ENCODE results near the gene UTP14C. TPM values are rescaled to one million over a fixed set of nuclear protein-coding genes. Genes with fewer than 3 reads are reported as not detected.

UTP14C gene
- total RNA-seq, 1 experiment from 2014 or later: 14.6 TPM

GRCh38 chr13:51997186-51997585 is 27.3 kb upstream of the UTP14C start:
- peaks cover 22% of the 10 kb centered on the region for H3K4me1 Mint-ChIP-seq (ENCODE audit: insufficient read depth, unreplicated experiment)
- no TSS peak for BruUV-seq (replicated peaks)

DNA sequence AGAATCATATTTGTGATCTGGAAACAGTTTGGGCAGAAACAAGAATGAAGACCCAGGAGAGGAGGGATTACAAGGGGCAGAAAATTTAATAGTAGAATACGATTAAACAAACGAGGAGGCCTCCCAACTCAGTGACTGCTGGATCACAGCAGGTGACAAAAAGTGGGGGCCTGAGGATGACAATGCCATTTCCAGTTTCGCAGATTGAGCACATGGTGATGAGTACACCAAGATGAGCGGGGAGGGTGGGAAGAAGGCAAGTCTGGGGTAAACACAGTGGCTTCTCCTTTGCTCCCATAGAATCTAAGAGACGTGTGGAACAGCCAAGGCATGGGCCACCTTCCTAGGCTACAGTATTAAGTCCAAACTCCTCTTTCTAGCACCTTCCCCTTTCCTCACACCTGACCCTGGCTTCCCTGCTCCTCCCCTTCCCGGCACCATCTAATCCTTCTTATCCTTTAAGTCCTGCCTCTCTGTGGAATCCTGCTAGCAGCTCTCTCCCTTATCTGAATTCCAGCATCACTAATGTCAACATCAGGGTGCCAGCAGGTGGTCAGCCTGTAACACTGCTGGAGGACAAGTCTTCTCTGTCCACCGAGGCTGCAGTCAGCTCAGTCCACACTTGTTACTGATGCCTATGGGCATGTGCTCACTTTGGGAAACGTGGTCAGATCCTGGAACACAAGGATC is 26.7 kb upstream of the UTP14C start:
- H3K36me3 Mint-ChIP-seq (ENCODE audit: insufficient read depth, unreplicated experiment): no peaks in the 10 kb centered on the region
- no peak for DNase-seq (ENCODE audit: unreplicated experiment)
- no peak overlapping the region for H3K27ac Mint-ChIP-seq (ENCODE audit: low read depth, unreplicated experiment)
- peaks cover 12% of the 10 kb centered on the region for H3K27me3 Mint-ChIP-seq (ENCODE audit: insufficient read depth, unreplicated experiment)
- CTCF ChIA-PET: interaction anchor here (0.7 to 10.2 kb wide), 6 partner anchors 9 to 133 kb away, joined by 3 to 97 read pairs (median 4); partner anchors contain the start of gene NEK5
- H3K4me1 Mint-ChIP-seq (ENCODE audit: insufficient read depth, unreplicated experiment): peaks cover 22% of the 10 kb centered on the region
- no peaks in the 10 kb centered on the region for H3K9me3 Mint-ChIP-seq (ENCODE audit: unreplicated experiment)
- H3K4me3 Mint-ChIP-seq (ENCODE audit: unreplicated experiment): no peak overlapping the region
- TF ChIP-seq CTCF (IDR thresholded peaks at IDR 0.05; ENCODE audit: unreplicated experiment): no peak
- POLR2A ChIA-PET: interaction anchor here (1.0 kb wide), 2 partner anchors 15 to 30 kb away, joined by 3 to 4 read pairs; partner anchors contain the start of gene ALG11
- no TSS peak for BruUV-seq (replicated peaks)
- intact Hi-C loops (cut with micrococcal nuclease): loop anchor here (5.0 kb wide), 1 partner anchor 100 kb away; no protein-coding TSS in a partner anchor

More at GRCh38 chr13:51997186-51997585, 27.3 kb upstream of the UTP14C start:
- TF ChIP-seq CTCF (IDR thresholded peaks at IDR 0.05; ENCODE audit: unreplicated experiment): no peak
- DNase-seq (ENCODE audit: unreplicated experiment): no peak
- H3K4me3 Mint-ChIP-seq (ENCODE audit: unreplicated experiment): no peak overlapping the region
- peaks cover 12% of the 10 kb centered on the region for H3K27me3 Mint-ChIP-seq (ENCODE audit: insufficient read depth, unreplicated experiment)
- no peak overlapping the region for H3K27ac Mint-ChIP-seq (ENCODE audit: low read depth, unreplicated experiment)
- H3K9me3 Mint-ChIP-seq (ENCODE audit: unreplicated experiment): no peaks in the 10 kb centered on the region
- ChIA-PET POLR2A (interaction anchor here (1.0 kb wide), 1 partner anchor 16 kb away, joined by 4 read pairs; the partner anchor contains the start of gene ALG11), CTCF (interaction anchor here (0.7 to 10.2 kb wide), 6 partner anchors 10 to 134 kb away, joined by 3 to 97 read pairs (median 4); partner anchors contain the start of gene NEK5)
- intact Hi-C loops (cut with micrococcal nuclease): loop anchor here (5.0 kb wide), 1 partner anchor 100 kb away; no protein-coding TSS in a partner anchor
- no peaks in the 10 kb centered on the region for H3K36me3 Mint-ChIP-seq (ENCODE audit: insufficient read depth, unreplicated experiment)

DNA sequence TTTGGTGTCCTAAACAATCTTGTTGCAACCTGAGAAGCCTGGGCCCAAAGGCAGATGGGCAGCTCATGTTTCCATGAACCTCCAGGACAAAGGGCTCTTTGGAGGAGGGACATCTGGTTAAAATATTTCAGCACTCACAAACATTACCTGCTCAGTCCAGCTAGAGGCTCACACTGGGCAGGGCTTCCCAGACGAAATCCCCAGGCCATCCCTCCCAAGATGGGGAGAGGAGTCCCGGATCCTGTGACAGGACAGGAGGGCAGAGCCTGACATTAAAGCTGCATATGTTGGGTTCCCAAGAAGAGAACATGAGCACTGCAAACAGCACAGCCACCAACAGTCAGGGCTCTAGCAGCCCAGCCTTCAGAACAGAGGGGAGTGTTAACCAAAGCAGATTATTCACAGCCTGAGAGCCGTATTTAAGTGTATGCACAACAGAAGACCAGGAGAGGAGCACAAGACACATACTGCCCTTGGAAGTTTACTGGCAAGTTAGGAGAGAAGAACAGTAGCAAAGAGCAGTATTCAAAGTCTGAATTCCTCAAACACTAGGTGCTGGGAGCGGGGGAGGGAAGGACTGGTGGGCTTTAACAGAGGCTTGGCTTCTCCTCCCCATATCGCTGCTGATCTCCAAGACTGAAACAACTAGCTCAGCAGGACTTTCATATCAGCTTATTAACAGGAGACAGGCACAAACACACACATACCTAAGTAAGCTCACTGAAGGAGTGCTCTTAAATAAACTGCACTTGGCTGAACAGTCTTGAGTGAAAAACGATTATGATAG is 25.6 kb upstream of the UTP14C start:
- H3K27me3 Mint-ChIP-seq (ENCODE audit: insufficient read depth, unreplicated experiment): peaks cover 12% of the 10 kb centered on the region
- H3K27ac Mint-ChIP-seq (ENCODE audit: low read depth, unreplicated experiment): no peak overlapping the region
- TF ChIP-seq CTCF (IDR thresholded peaks at IDR 0.05; ENCODE audit: unreplicated experiment): no peak
- H3K9me3 Mint-ChIP-seq (ENCODE audit: unreplicated experiment): no peaks in the 10 kb centered on the region
- H3K36me3 Mint-ChIP-seq (ENCODE audit: insufficient read depth, unreplicated experiment): no peaks in the 10 kb centered on the region
- POLR2A ChIA-PET: interaction anchor here (0.9 to 1.3 kb wide), 4 partner anchors 13 to 130 kb away, joined by 3 read pairs; partner anchors contain the start of genes ALG11 and NEK5
- intact Hi-C loops (cut with micrococcal nuclease): loop anchor here (5.0 kb wide), 1 partner anchor 102 kb away; no protein-coding TSS in a partner anchor
- DNase-seq (ENCODE audit: unreplicated experiment): no peak
- CTCF ChIA-PET: interaction anchor here (0.7 to 10.2 kb wide), 6 partner anchors 7 to 128 kb away, joined by 3 to 97 read pairs (median 6); partner anchors contain the start of gene NEK5
- BruUV-seq (replicated peaks): no TSS peak
- H3K4me1 Mint-ChIP-seq (ENCODE audit: insufficient read depth, unreplicated experiment): peaks cover 22% of the 10 kb centered on the region
- H3K4me3 Mint-ChIP-seq (ENCODE audit: unreplicated experiment): no peak overlapping the region
